ENCODE measurements around the gene COBLL1.

COBLL1 gene

DNA sequence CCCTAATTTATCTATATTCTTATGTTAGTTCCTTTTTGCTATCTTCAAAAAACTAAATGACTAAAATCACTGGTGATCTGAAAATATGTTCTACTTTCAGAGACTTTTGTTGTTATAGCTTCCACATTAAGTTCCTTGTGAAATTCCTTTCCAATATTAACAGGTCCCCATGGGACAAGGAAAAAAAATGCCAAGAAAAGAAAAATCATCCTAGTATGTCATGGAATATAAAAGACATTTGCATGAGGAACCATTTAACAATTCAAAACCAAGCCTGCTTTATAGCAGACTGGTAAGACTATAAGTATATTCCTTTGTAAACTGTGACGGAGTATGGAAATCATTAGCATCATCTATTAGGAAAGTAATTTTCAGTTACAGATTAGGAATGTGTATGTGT is 48.1 kb downstream of the COBLL1 start:
- ChIA-PET POLR2A (no interaction called here), CTCF (no interaction called here)
- no peak for DNase-seq (ENCODE audit: extremely low spot score)
- TF ChIP-seq, protein P1, sequence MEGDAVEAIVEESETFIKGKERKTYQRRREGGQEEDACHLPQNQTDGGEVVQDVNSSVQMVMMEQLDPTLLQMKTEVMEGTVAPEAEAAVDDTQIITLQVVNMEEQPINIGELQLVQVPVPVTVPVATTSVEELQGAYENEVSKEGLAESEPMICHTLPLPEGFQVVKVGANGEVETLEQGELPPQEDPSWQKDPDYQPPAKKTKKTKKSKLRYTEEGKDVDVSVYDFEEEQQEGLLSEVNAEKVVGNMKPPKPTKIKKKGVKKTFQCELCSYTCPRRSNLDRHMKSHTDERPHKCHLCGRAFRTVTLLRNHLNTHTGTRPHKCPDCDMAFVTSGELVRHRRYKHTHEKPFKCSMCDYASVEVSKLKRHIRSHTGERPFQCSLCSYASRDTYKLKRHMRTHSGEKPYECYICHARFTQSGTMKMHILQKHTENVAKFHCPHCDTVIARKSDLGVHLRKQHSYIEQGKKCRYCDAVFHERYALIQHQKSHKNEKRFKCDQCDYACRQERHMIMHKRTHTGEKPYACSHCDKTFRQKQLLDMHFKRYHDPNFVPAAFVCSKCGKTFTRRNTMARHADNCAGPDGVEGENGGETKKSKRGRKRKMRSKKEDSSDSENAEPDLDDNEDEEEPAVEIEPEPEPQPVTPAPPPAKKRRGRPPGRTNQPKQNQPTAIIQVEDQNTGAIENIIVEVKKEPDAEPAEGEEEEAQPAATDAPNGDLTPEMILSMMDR (IDR thresholded peaks at IDR 0.05; ENCODE audit: control extremely low read depth, extremely low read depth, low read depth, missing control alignments): no peak

GRCh38 chr2:164792316-164793170 is 49.1 kb downstream of the COBLL1 start:
- POLR2A ChIA-PET: no interaction called here

GRCh38 chr2:164789968-164790367 is 51.7 kb downstream of the COBLL1 start:
- POLR2A ChIA-PET: no interaction called here
- CTCF ChIA-PET: interaction anchor here (1.1 kb wide), 1 partner anchor 12 kb away, joined by 4 read pairs; no protein-coding TSS in a partner anchor
- TF ChIP-seq, protein P1 (IDR thresholded peaks at IDR 0.05; ENCODE audit: control extremely low read depth, extremely low read depth, low read depth, missing control alignments): no peak

More at GRCh38 chr2:164792316-164793170, 49.1 kb downstream of the COBLL1 start:
- TF ChIP-seq, protein P1 (IDR thresholded peaks at IDR 0.05; ENCODE audit: control extremely low read depth, extremely low read depth, low read depth, missing control alignments): no peak
- DNase-seq (ENCODE audit: extremely low spot score): no peak
- CTCF ChIA-PET: no interaction called here

GRCh38 chr2:164786787-164787186 is 54.8 kb downstream of the COBLL1 start:
- ChIA-PET CTCF (interaction anchor here (1.1 kb wide), 1 partner anchor 15 kb away, joined by 3 read pairs; no protein-coding TSS in a partner anchor), POLR2A (no interaction called here)

More at GRCh38 chr2:164789968-164790367, 51.7 kb downstream of the COBLL1 start:
- no peak for DNase-seq (ENCODE audit: extremely low spot score)

DNA sequence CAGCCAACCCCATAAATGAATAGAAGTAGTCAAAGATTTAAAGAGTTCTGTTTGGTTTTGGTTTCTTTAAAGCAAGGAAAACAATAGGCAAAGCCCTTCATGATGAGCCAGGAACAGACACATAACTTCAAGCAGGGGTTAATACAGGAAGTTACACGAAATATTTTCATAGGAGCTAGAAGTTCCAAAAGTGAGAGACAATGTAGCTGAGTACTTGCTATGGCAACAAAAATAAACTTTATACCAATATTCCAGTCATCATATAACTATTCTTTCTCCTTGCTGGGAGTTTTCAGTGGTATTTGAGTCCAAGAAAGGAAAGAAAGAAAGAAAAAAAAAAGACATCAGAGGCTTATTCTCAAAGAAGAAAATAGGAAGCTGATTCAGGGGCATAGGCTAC is 56.2 kb downstream of the COBLL1 start:
- no peak for DNase-seq (ENCODE audit: extremely low spot score)
- POLR2A ChIA-PET: no interaction called here
- TF ChIP-seq, protein P1 (IDR thresholded peaks at IDR 0.05; ENCODE audit: control extremely low read depth, extremely low read depth, low read depth, missing control alignments): no peak
- CTCF ChIA-PET: interaction anchor here (0.8 to 1.6 kb wide), 3 partner anchors 16 to 50 kb away, joined by 3 read pairs; no protein-coding TSS in a partner anchor

More at GRCh38 chr2:164786787-164787186, 54.8 kb downstream of the COBLL1 start:
- TF ChIP-seq, protein P1 (IDR thresholded peaks at IDR 0.05; ENCODE audit: control extremely low read depth, extremely low read depth, low read depth, missing control alignments): no peak
- DNase-seq (ENCODE audit: extremely low spot score): no peak

- POLR2A ChIA-PET: no interaction called here
- no peak for DNase-seq (ENCODE audit: extremely low spot score)
- TF ChIP-seq, protein P1 (IDR thresholded peaks at IDR 0.05; ENCODE audit: control extremely low read depth, extremely low read depth, low read depth, missing control alignments): no peak
- CTCF ChIA-PET: interaction anchor here (1.6 kb wide), 1 partner anchor 49 kb away, joined by 3 read pairs; no protein-coding TSS in a partner anchor
Observed at GRCh38 chr2:164784376-164784775, 57.2 kb downstream of the COBLL1 start.

Data from GM10248 (cell line).